Body of pancreas (tissue), 4 donors: ENCODE measurements around the gene PIGM. TPM values are rescaled to one million over a fixed set of nuclear protein-coding genes. Genes with fewer than 3 reads are reported as not detected.
A peak's percentile ranks its signal among the peaks of the same experiment; 100 is the strongest.

Experiments
- ATAC-seq: fragments of 150-250 bp; one replicate; pipeline ENCODE4 v1.9.1; 2016
- DNase-seq, 4 donors: peaks; one replicate each; pipeline ENCODE4 v3.0.0-alpha.2; 2019
- H3K27ac ChIP-seq, 4 donors: fragments of 200-600 bp; sonication (generic); 1 replicate in 3 of 4; 2 replicates in 1 of 4; pipeline versions ENCODE4 v1.5.1 to v1.6.1; 2016 to 2019; ENCODE audit warnings: mild to moderate bottlenecking in 1 of 4, mixed read lengths in 1 of 4, moderate library complexity in 1 of 4
- H3K27me3 ChIP-seq, 2 donors: fragments of 200-600 bp; sonication (generic); one replicate each; pipeline ENCODE4 v1.6.0; 2016; ENCODE audit warnings: mild to moderate bottlenecking in 1 of 2
- H3K36me3 ChIP-seq, 2 donors: fragments of 200-600 bp; sonication (generic); replicated peaks in 1 of 2; 2 replicates each; pipeline ENCODE4 v1.5.1; 2016; ENCODE audit warnings: low read depth in 2 of 2; ENCODE audit not compliant: insufficient read depth in 1 of 2
- H3K4me1 ChIP-seq: fragments of 200-600 bp; sonication (generic); one replicate; pipeline ENCODE4 v1.6.0; 2016
- H3K4me3 ChIP-seq, 2 donors: fragments of 200-600 bp; sonication (generic); 1 replicate in 1 of 2; 2 replicates in 1 of 2; pipeline ENCODE4 v1.5.1; 2016 to 2019
- H3K9me3 ChIP-seq, 3 donors: fragments of 200-600 bp; sonication (generic); 1 replicate in 2 of 3; 2 replicates in 1 of 3; pipeline ENCODE4 v1.5.1; 2016
- POLR2A ChIP-seq, 3 donors: fragments of 450-650 bp; IDR thresholded peaks; one replicate each; pipeline ENCODE4 v1.6.1; 2016; ENCODE audit warnings: antibody characterized with exemption in 3 of 3, mild to moderate bottlenecking in 2 of 3
- WGBS, 2 donors: methylation state at CpG; one replicate each; pipeline ENCODE4 v1.1.5; 2017; 5-methylcytosine and 5-hydroxymethylcytosine counted together
- intact Hi-C: fragments of 100-400 bp; cut with DNase I; formaldehyde crosslinking; loops from one replicate; pipeline ENCODE4 v1.15.1; 2023
- total RNA-seq, 2 donors: library from RNA; depleted of rRNA; stranded (reverse); fragments of >200 nt; gene quantifications; one replicate each; pipeline ENCODE4 v1.1.0, GENCODE V29; 2016
- TF ChIP-seq, protein P1 (sequence below), 7 experiments: fragments of 450-650 bp in 4 of 7; fragments of 200-600 bp in 3 of 7; sonication (generic) in 3 of 7; IDR thresholded peaks; one replicate each; pipeline ENCODE4 v1.5.1; 2016 to 2019; ENCODE audit warnings: antibody characterized with exemption in 7 of 7

The PIGM gene
- total RNA-seq, 2 donors from 2014 or later, result 4.9 to 7.8 TPM

DNA sequence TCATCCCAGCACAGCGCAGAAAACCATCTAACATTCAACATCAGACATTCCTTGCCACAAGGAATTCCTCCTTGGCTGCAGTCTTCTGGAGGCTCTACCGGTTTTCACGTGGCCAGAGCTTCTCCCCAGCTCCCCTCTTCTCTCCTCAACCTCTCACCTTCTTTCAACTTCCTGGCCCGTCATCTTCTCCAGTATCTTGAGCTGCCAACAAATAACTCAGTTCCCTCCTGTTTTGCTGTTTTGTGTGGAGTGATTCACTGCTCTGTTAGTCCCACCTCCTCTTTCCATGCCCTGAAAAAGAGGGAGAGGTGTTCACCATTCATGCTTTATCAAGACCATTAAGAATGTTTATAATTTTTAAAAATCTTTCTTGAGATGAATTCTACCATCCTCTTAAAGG is 32.6 kb downstream of the PIGM start:
- no peak overlapping the region for H3K27ac ChIP-seq
- H3K27me3 ChIP-seq, result no peaks in the 10 kb centered on the region
- DNase-seq, result no peak
- TF ChIP-seq, protein P1, sequence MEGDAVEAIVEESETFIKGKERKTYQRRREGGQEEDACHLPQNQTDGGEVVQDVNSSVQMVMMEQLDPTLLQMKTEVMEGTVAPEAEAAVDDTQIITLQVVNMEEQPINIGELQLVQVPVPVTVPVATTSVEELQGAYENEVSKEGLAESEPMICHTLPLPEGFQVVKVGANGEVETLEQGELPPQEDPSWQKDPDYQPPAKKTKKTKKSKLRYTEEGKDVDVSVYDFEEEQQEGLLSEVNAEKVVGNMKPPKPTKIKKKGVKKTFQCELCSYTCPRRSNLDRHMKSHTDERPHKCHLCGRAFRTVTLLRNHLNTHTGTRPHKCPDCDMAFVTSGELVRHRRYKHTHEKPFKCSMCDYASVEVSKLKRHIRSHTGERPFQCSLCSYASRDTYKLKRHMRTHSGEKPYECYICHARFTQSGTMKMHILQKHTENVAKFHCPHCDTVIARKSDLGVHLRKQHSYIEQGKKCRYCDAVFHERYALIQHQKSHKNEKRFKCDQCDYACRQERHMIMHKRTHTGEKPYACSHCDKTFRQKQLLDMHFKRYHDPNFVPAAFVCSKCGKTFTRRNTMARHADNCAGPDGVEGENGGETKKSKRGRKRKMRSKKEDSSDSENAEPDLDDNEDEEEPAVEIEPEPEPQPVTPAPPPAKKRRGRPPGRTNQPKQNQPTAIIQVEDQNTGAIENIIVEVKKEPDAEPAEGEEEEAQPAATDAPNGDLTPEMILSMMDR (IDR thresholded peaks at IDR 0.05), result no peak
- TF ChIP-seq POLR2A (IDR thresholded peaks at IDR 0.05), result no peak
- no peak overlapping the region for H3K4me3 ChIP-seq
- no peaks in the 10 kb centered on the region for H3K36me3 ChIP-seq
- intact Hi-C loops, result no loop called here
- H3K4me1 ChIP-seq, result no peaks in the 10 kb centered on the region
- ATAC-seq, result no peak
- H3K9me3 ChIP-seq, result no peaks in the 10 kb centered on the region
- WGBS, 2 donors, result 59 to 62% methylated on average over 4 of the region's 4 CpGs

DNA sequence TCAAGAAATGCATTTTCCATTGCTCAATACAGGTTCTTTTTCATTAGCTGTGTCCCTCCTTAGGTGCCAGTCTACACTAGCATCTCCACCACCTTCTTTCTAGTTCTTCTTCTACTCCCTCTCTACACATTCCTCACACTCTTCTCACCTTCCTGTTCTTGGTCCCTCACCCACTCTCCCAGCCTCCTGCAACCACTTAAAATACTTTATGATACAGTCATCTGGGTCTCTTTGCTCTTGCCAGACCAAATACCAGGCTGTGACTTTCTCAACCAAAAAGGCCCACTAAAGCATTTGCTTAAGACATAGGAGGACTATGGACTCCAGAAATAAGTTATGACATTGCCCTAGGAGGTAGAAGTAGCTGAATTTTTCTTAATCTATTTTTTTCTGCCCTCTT is 35.1 kb downstream of the PIGM start:
- Histone ChIP-seq H3K9me3 (no peaks in the 10 kb centered on the region), H3K4me3 (no peak overlapping the region), H3K4me1 (no peaks in the 10 kb centered on the region), H3K27ac (no peak overlapping the region), H3K27me3 (no peaks in the 10 kb centered on the region), H3K36me3 (no peaks in the 10 kb centered on the region)
- DNase-seq (no peak), ATAC-seq (no peak)
- intact Hi-C loops, result no loop called here
- TF ChIP-seq, protein P1 (IDR thresholded peaks at IDR 0.05), result no peak

DNA sequence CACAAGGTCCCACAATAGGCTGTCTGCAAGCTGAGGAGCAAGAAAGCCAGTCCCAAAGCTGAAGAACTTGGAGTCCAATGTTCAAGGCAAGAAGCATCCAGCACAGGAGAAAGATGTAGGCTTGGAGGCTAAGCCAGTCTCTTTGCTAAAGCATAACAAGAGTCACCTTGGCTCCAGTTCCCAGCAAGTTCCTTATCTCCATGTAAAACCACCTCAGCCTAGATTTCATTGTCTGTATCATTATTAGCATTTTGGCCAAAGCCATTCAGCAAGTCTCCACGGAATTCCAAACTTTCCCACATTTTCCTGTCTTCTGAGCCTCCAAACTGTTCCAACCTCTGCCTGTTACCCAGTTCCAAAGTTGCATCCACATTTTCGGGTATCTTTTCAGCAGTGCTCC is 36.9 kb downstream of the PIGM start:
- no peak for TF ChIP-seq POLR2A (IDR thresholded peaks at IDR 0.05)
- TF ChIP-seq, protein P1 (IDR thresholded peaks at IDR 0.05), result no peak
- DNase-seq (no peak), ATAC-seq (no peak)
- 72 to 76% methylated on average over 2 of the region's 2 CpGs for WGBS, 2 donors
- intact Hi-C loops, result no loop called here
- no peak overlapping the region for H3K4me3 ChIP-seq
- no peaks in the 10 kb centered on the region for H3K4me1 ChIP-seq
- no peaks in the 10 kb centered on the region for H3K36me3 ChIP-seq
- H3K9me3 ChIP-seq, result no peaks in the 10 kb centered on the region
- no peak overlapping the region for H3K27ac ChIP-seq
- H3K27me3 ChIP-seq, result no peaks in the 10 kb centered on the region

DNA sequence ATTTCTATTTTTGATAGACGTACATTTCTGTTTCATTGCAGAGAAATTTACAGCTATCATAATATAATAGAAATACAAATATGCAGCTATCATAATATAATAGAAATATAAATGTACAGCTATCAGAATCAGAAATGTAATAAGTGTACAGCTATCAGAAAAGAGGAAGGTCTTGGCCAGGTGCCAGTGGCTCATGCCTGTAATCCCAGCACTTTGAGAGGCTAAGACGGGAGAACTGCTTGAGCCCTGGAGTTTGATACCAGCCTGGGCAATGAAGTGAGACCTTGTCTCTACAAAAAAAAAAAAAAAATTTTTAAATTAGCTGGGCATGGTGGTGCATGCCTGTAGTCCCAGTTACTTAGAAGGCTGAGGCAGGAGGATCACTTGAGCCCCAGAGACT is 37.9 kb downstream of the PIGM start:
- Histone ChIP-seq H3K9me3 (no peaks in the 10 kb centered on the region), H3K36me3 (no peaks in the 10 kb centered on the region), H3K27me3 (no peaks in the 10 kb centered on the region), H3K4me3 (no peak overlapping the region), H3K4me1 (no peaks in the 10 kb centered on the region), H3K27ac (no peak overlapping the region)
- ATAC-seq (no peak), DNase-seq (peak in 1 of 4 donors; percentile 27)
- WGBS, 2 donors, result 47 to 72% methylated on average over 2 of the region's 2 CpGs
- intact Hi-C loops, result no loop called here
- no peak for TF ChIP-seq POLR2A (IDR thresholded peaks at IDR 0.05)
- TF ChIP-seq, protein P1 (IDR thresholded peaks at IDR 0.05), result no peak

DNA sequence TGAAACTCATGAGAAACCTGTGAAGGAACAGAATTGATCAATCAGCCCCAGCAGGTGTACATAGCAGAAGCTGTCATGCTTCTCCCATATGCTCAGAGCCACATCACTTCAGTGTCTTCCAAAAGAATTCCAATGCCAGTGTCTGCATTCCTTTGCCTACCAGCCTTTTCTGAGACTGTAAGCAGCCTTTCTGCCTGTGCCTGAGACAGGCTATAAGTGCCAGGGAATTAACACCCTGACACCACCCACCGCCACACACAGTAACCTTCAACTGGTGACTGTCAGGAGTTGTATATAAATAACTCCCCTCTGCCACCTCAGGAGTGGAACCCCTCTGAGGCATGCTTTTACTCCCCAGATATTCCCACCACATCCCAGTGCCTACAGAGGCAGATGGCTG is 39.6 kb downstream of the PIGM start:
- WGBS, 2 donors, result 83 to 89% methylated on average over 1 of the region's 1 CpG

More for the DNA sequence above, 39.6 kb downstream of the PIGM start:
- no peak for ATAC-seq
- Histone ChIP-seq H3K27me3 (no peaks in the 10 kb centered on the region), H3K36me3 (no peaks in the 10 kb centered on the region), H3K9me3 (no peaks in the 10 kb centered on the region), H3K4me1 (no peaks in the 10 kb centered on the region), H3K27ac (no peak overlapping the region), H3K4me3 (no peak overlapping the region)
- intact Hi-C loops, result no loop called here
- TF ChIP-seq, protein P1 (IDR thresholded peaks at IDR 0.05), result no peak
- TF ChIP-seq POLR2A (IDR thresholded peaks at IDR 0.05), result no peak
- no peak for DNase-seq
